ENCODE data around the gene MYCBP2.
"Not testable (repeated sequence)": the region's sequence is repeated elsewhere in the genome, so short reads cannot be mapped to it uniquely, and the experiment has no call there.

The MYCBP2 gene

DNA sequence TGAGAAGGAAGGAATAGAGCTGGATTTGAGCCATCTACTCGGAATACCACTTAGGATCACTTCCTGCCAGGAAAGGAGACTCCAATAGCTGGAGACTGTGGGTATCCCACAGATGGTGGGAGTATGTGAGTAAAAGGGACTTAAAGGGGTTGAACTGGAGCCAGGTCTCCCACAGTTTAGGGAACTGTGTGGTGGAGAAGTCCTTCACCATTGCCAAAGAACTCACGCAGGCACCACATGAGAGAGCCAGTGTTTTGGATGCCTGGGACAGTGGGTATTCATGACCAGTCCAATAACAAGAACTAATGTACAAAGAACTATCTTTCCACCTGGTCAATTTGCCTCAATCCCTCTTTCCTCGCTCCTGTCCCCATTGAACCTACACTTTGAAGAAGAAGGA is 24.4 kb upstream of the MYCBP2 start:
- H3K9me3 ChIP-seq (ENCODE audit: insufficient read depth, low read length) = no peaks in the 10 kb centered on the region
- H3K4me3 ChIP-seq (ENCODE audit: insufficient read length, low read depth) = no peak overlapping the region
- TF ChIP-seq ZNF274 (IDR thresholded peaks at IDR 0.05; ENCODE audit: low read depth, low read length) = no peak
- no peak for TF ChIP-seq SUZ12 (IDR thresholded peaks at IDR 0.05; ENCODE audit: extremely low read depth, insufficient read depth, insufficient read length)
- TF ChIP-seq YY1 (IDR thresholded peaks at IDR 0.05; ENCODE audit: insufficient read depth, insufficient read length) = no peak
- no peaks in the 10 kb centered on the region for H3K27me3 ChIP-seq (ENCODE audit: insufficient read depth, insufficient read length)
- no peak for DNase-seq (ENCODE audit: low read depth, low spot score)
- H3K4me1 ChIP-seq (ENCODE audit: insufficient read depth, insufficient read length) = no peaks in the 10 kb centered on the region
- no peak overlapping the region for H3K9ac ChIP-seq (ENCODE audit: insufficient read length, low read depth)
- no peaks in the 10 kb centered on the region for H3K36me3 ChIP-seq (ENCODE audit: insufficient read depth, insufficient read length, low read length)

- DNase-seq (ENCODE audit: low read depth, low spot score) = no peak
- H3K4me3 ChIP-seq (ENCODE audit: insufficient read length, low read depth) = no peak overlapping the region
- H3K9ac ChIP-seq (ENCODE audit: insufficient read length, low read depth) = no peak overlapping the region
- no peaks in the 10 kb centered on the region for H3K4me1 ChIP-seq (ENCODE audit: insufficient read depth, insufficient read length)
- H3K36me3 ChIP-seq (ENCODE audit: insufficient read depth, insufficient read length, low read length) = no peaks in the 10 kb centered on the region
- no peak for TF ChIP-seq SUZ12 (IDR thresholded peaks at IDR 0.05; ENCODE audit: extremely low read depth, insufficient read depth, insufficient read length)
- TF ChIP-seq YY1 (IDR thresholded peaks at IDR 0.05; ENCODE audit: insufficient read depth, insufficient read length) = no peak
- TF ChIP-seq ZNF274 (IDR thresholded peaks at IDR 0.05; ENCODE audit: low read depth, low read length) = no peak
- H3K27me3 ChIP-seq (ENCODE audit: insufficient read depth, insufficient read length) = no peaks in the 10 kb centered on the region
- H3K9me3 ChIP-seq (ENCODE audit: insufficient read depth, low read length) = no peaks in the 10 kb centered on the region
Observed at GRCh38 chr13:77350811-77351210, 23.9 kb upstream of the MYCBP2 start.

GRCh38 chr13:77349365-77349764 is 22.5 kb upstream of the MYCBP2 start:
- no peak for DNase-seq (ENCODE audit: low read depth, low spot score)
- Histone ChIP-seq H3K36me3 (ENCODE audit: insufficient read depth, insufficient read length, low read length) (no peaks in the 10 kb centered on the region), H3K27me3 (ENCODE audit: insufficient read depth, insufficient read length) (no peaks in the 10 kb centered on the region), H3K9ac (ENCODE audit: insufficient read length, low read depth) (no peak overlapping the region), H3K4me3 (ENCODE audit: insufficient read length, low read depth) (no peak overlapping the region), H3K4me1 (ENCODE audit: insufficient read depth, insufficient read length) (no peaks in the 10 kb centered on the region), H3K9me3 (ENCODE audit: insufficient read depth, low read length) (no peaks in the 10 kb centered on the region)
- TF ChIP-seq SUZ12 (IDR thresholded peaks at IDR 0.05; ENCODE audit: extremely low read depth, insufficient read depth, insufficient read length) (no peak), ZNF274 (IDR thresholded peaks at IDR 0.05; ENCODE audit: low read depth, low read length) (no peak), YY1 (IDR thresholded peaks at IDR 0.05; ENCODE audit: insufficient read depth, insufficient read length) (no peak)

DNA sequence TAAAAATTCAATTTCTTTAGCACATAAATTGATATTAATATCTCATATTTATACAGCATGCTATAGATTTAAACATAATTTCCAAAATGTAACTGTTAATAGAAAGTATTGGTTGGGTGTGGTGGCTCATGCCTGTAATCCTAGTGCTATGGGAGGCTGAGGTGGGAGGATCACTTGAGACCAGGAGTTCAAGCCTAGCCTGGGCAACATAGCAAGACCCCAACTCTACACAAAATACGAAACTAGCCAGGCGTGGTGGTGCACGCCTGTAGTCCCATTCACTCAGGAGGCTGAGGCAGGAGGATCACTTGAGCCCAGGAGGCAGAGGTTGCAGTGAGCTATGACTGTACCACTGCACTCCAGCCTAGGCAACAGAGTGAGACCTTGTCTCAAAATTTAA is 20.5 kb upstream of the MYCBP2 start:
- not testable (repeated sequence) for DNase-seq (ENCODE audit: low read depth, low spot score); H3K4me1 ChIP-seq (ENCODE audit: insufficient read depth, insufficient read length); H3K36me3 ChIP-seq (ENCODE audit: insufficient read depth, insufficient read length, low read length)

DNA sequence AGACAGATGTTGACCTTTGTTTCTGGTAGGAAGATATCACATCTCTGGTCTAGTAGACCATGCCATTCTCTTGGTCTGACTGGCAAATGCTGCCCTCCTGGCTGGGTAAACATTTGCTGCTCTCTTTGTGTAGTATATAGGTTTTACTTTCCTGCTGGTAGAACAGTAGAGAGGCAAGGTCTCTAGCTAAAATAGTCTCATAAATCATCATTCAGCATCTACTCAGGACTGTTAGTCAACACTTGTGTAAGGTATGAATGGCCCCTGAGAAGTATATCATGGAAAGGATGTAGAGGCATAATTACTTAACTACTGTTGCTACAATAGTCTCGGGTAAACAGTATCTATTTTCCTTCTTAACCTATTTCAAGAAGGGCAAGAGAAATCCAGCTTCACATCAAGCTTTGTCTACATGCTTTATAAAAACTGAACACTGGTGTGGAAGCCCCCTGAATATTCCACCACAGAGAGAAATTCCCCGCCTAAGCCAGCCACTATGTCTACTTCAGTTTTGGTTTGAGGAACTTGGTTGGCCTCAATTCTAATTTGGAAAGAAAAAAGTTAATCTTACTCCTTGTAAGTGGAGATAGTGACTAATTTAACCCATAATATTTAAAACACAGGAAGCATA is 18.4 kb upstream of the MYCBP2 start:
- Histone ChIP-seq H3K4me3 (ENCODE audit: insufficient read length, low read depth) (no peak overlapping the region), H3K9ac (ENCODE audit: insufficient read length, low read depth) (no peak overlapping the region), H3K36me3 (ENCODE audit: insufficient read depth, insufficient read length, low read length) (no peaks in the 10 kb centered on the region), H3K27me3 (ENCODE audit: insufficient read depth, insufficient read length) (no peaks in the 10 kb centered on the region), H3K4me1 (ENCODE audit: insufficient read depth, insufficient read length) (no peaks in the 10 kb centered on the region), H3K9me3 (ENCODE audit: insufficient read depth, low read length) (no peaks in the 10 kb centered on the region)
- no peak for DNase-seq (ENCODE audit: low read depth, low spot score)
- TF ChIP-seq ZNF274 (IDR thresholded peaks at IDR 0.05; ENCODE audit: low read depth, low read length) = no peak
- no peak for TF ChIP-seq YY1 (IDR thresholded peaks at IDR 0.05; ENCODE audit: insufficient read depth, insufficient read length)
- TF ChIP-seq SUZ12 (IDR thresholded peaks at IDR 0.05; ENCODE audit: extremely low read depth, insufficient read depth, insufficient read length) = no peak

More for the DNA sequence above, 20.5 kb upstream of the MYCBP2 start:
- H3K27me3 ChIP-seq (ENCODE audit: insufficient read depth, insufficient read length); H3K9ac ChIP-seq (ENCODE audit: insufficient read length, low read depth); H3K4me3 ChIP-seq (ENCODE audit: insufficient read length, low read depth); H3K9me3 ChIP-seq (ENCODE audit: insufficient read depth, low read length): not testable (repeated sequence)

DNA sequence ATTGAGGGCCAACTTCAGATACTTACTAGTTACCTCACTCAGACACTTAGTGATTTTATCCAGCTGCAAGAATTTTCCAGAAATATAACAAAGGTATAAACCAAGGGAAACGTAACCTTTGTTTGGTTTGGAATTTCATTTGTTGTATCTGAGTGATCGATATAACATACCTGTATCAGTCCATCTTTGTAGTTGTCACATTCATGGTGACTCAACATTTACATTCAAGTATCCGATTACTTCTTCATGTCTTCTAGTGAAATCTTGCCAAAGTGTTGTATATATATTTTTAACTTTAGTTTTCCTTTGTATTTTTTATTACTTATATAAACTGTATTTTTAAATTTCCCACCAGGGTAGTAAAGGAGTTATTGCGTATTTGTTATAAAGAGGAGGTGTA is 16.9 kb upstream of the MYCBP2 start:
- Histone ChIP-seq H3K4me3 (ENCODE audit: insufficient read length, low read depth) (no peak overlapping the region), H3K27me3 (ENCODE audit: insufficient read depth, insufficient read length) (no peaks in the 10 kb centered on the region), H3K36me3 (ENCODE audit: insufficient read depth, insufficient read length, low read length) (no peaks in the 10 kb centered on the region), H3K9me3 (ENCODE audit: insufficient read depth, low read length) (no peaks in the 10 kb centered on the region), H3K4me1 (ENCODE audit: insufficient read depth, insufficient read length) (no peaks in the 10 kb centered on the region), H3K9ac (ENCODE audit: insufficient read length, low read depth) (no peak overlapping the region)
- TF ChIP-seq SUZ12 (IDR thresholded peaks at IDR 0.05; ENCODE audit: extremely low read depth, insufficient read depth, insufficient read length) (no peak), YY1 (IDR thresholded peaks at IDR 0.05; ENCODE audit: insufficient read depth, insufficient read length) (no peak), ZNF274 (IDR thresholded peaks at IDR 0.05; ENCODE audit: low read depth, low read length) (no peak)
- DNase-seq (ENCODE audit: low read depth, low spot score) = no peak

DNA sequence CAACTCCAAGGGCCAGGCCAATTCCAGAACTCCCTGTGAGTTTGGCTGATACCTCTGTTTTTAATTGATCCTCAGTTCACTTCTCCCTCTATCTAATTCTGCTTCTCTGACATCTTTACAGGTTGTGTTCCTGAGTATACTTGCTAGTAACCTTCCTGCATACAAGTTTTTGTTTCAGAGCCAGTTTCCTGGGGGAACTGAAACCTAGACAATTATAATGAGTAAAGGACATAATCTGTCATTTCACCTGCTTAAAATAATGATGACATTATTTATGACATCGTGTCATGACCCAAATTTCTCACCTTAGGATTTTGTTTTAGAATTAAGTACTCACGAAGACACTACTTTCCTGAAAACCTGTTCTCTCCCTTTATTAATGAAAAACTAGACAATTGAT is 12.5 kb upstream of the MYCBP2 start:
- no peaks in the 10 kb centered on the region for H3K9me3 ChIP-seq (ENCODE audit: insufficient read depth, low read length)
- no peak overlapping the region for H3K9ac ChIP-seq (ENCODE audit: insufficient read length, low read depth)
- no peak for DNase-seq (ENCODE audit: low read depth, low spot score)
- no peak for TF ChIP-seq YY1 (IDR thresholded peaks at IDR 0.05; ENCODE audit: insufficient read depth, insufficient read length)
- TF ChIP-seq SUZ12 (IDR thresholded peaks at IDR 0.05; ENCODE audit: extremely low read depth, insufficient read depth, insufficient read length) = no peak
- no peak for TF ChIP-seq ZNF274 (IDR thresholded peaks at IDR 0.05; ENCODE audit: low read depth, low read length)
- H3K36me3 ChIP-seq (ENCODE audit: insufficient read depth, insufficient read length, low read length) = no peaks in the 10 kb centered on the region
- no peaks in the 10 kb centered on the region for H3K27me3 ChIP-seq (ENCODE audit: insufficient read depth, insufficient read length)
- H3K4me3 ChIP-seq (ENCODE audit: insufficient read length, low read depth) = no peak overlapping the region
- no peaks in the 10 kb centered on the region for H3K4me1 ChIP-seq (ENCODE audit: insufficient read depth, insufficient read length)
